ENCODE measurements around the gene UPF1.

The UPF1 gene

DNA sequence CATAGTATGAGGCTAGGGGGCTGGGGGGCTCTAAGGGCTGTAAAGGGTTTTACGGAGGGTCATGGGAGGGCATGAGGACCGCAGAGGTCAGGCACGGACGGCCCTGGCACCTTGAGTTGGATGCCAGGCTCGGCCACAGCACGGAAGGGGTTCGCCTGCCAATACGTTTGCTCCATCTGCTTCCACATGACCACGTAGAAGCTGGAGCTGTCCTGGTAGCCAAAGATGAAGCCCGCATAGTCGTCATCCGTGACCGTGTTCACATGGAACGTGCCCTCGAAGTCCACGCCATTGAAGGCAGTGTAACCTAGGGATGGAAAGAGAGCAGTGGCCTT is 47.0 kb upstream of the UPF1 start:
- Histone ChIP-seq H3K27me3 (ENCODE audit: low read length) (no peaks in the 10 kb centered on the region), H3K27ac (ENCODE audit: low read depth, low read length) (no peak overlapping the region), H3K9me2 (replicated peaks; ENCODE audit: insufficient read depth, low read length) (no peaks in the 10 kb centered on the region), H3F3A (ENCODE audit: insufficient read depth) (no peaks in the 10 kb centered on the region), H2AFZ (ENCODE audit: low read depth, low read length, severe bottlenecking) (no peak overlapping the region), H3K9me3 (ENCODE audit: insufficient read depth, low read length) (no peaks in the 10 kb centered on the region), H3K79me2 (ENCODE audit: insufficient read depth, low read length) (no peaks in the 10 kb centered on the region), H3K9ac (ENCODE audit: low read length) (no peak overlapping the region), H4K20me1 (ENCODE audit: low read depth, low read length) (no peaks in the 10 kb centered on the region), H3K4me2 (ENCODE audit: low read depth, low read length, poor library complexity, severe bottlenecking) (no peak overlapping the region), H3K4me3 (ENCODE audit: insufficient read depth, low read length, poor library complexity, severe bottlenecking) (no peak overlapping the region), H3K36me3 (ENCODE audit: low read length) (no peaks in the 10 kb centered on the region)
- TF ChIP-seq EZH2phosphoT487 (conservative IDR thresholded peaks at IDR 0.05; ENCODE audit: low read length), result no peak
- TF ChIP-seq, protein P1, sequence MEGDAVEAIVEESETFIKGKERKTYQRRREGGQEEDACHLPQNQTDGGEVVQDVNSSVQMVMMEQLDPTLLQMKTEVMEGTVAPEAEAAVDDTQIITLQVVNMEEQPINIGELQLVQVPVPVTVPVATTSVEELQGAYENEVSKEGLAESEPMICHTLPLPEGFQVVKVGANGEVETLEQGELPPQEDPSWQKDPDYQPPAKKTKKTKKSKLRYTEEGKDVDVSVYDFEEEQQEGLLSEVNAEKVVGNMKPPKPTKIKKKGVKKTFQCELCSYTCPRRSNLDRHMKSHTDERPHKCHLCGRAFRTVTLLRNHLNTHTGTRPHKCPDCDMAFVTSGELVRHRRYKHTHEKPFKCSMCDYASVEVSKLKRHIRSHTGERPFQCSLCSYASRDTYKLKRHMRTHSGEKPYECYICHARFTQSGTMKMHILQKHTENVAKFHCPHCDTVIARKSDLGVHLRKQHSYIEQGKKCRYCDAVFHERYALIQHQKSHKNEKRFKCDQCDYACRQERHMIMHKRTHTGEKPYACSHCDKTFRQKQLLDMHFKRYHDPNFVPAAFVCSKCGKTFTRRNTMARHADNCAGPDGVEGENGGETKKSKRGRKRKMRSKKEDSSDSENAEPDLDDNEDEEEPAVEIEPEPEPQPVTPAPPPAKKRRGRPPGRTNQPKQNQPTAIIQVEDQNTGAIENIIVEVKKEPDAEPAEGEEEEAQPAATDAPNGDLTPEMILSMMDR (IDR thresholded peaks at IDR 0.05; ENCODE audit: insufficient read depth, low read length, poor library complexity, severe bottlenecking), result no peak

DNA sequence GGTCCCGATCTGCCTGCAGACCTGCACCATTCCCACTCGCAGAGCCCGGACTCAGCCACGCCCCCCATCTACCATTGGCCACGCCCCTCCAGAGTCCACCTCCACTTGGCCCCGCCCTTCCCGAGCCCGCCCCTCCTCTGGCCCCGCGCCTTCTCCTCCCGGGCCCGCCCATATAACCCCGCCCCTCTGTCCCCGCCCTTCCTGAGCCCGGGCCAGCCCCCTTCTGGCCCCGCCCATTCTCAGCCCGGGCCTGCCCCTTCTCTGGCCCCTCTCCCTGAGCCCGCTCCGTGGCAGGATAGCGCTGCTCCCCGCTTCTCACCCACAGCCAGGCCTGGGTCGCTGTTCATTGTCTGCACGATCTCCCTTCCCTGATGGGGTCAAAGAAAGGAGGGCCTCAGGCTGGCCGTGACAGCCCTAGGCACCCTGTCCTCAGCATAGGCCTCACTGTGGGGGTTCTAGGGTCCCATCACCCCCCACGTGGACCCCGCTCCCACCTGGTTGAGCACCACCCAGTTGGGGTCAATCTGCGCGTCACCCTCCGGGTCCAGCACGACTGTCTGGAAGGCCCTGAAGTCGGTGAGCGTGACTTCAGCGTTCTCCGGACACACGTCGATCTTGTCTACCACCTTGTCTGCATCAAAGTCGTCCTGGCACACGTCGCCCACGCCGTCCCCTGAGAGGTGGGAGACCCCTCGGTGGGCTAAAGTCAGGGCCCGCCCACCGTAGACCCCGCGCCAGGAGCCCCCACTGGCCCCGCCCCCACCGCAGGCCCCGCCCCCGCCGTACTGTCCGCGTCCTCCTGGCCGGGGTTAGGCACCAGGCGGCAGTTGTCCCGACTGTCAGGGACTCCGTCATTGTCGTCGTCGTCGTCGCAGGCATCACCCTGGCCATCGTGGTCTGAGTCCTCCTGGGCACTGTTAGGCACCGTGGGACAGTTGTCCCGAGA is 46.3 kb upstream of the UPF1 start:
- H3K27ac ChIP-seq (ENCODE audit: low read depth, low read length), result no peak overlapping the region
- no peak overlapping the region for H3K4me3 ChIP-seq (ENCODE audit: insufficient read depth, low read length, poor library complexity, severe bottlenecking)
- TF ChIP-seq, protein P1 (IDR thresholded peaks at IDR 0.05; ENCODE audit: insufficient read depth, low read length, poor library complexity, severe bottlenecking), result no peak
- TF ChIP-seq EZH2phosphoT487 (conservative IDR thresholded peaks at IDR 0.05; ENCODE audit: low read length), result no peak
- no peak overlapping the region for H3K9ac ChIP-seq (ENCODE audit: low read length)
- no peaks in the 10 kb centered on the region for H3K79me2 ChIP-seq (ENCODE audit: insufficient read depth, low read length)
- no peak overlapping the region for H3K4me2 ChIP-seq (ENCODE audit: low read depth, low read length, poor library complexity, severe bottlenecking)
- no peaks in the 10 kb centered on the region for H3F3A ChIP-seq (ENCODE audit: insufficient read depth)
- H3K9me2 ChIP-seq (replicated peaks; ENCODE audit: insufficient read depth, low read length), result no peaks in the 10 kb centered on the region
- no peaks in the 10 kb centered on the region for H3K27me3 ChIP-seq (ENCODE audit: low read length)
- no peaks in the 10 kb centered on the region for H3K9me3 ChIP-seq (ENCODE audit: insufficient read depth, low read length)
- H2AFZ ChIP-seq (ENCODE audit: low read depth, low read length, severe bottlenecking), result no peak overlapping the region
- H4K20me1 ChIP-seq (ENCODE audit: low read depth, low read length), result no peaks in the 10 kb centered on the region
- H3K36me3 ChIP-seq (ENCODE audit: low read length), result no peaks in the 10 kb centered on the region

DNA sequence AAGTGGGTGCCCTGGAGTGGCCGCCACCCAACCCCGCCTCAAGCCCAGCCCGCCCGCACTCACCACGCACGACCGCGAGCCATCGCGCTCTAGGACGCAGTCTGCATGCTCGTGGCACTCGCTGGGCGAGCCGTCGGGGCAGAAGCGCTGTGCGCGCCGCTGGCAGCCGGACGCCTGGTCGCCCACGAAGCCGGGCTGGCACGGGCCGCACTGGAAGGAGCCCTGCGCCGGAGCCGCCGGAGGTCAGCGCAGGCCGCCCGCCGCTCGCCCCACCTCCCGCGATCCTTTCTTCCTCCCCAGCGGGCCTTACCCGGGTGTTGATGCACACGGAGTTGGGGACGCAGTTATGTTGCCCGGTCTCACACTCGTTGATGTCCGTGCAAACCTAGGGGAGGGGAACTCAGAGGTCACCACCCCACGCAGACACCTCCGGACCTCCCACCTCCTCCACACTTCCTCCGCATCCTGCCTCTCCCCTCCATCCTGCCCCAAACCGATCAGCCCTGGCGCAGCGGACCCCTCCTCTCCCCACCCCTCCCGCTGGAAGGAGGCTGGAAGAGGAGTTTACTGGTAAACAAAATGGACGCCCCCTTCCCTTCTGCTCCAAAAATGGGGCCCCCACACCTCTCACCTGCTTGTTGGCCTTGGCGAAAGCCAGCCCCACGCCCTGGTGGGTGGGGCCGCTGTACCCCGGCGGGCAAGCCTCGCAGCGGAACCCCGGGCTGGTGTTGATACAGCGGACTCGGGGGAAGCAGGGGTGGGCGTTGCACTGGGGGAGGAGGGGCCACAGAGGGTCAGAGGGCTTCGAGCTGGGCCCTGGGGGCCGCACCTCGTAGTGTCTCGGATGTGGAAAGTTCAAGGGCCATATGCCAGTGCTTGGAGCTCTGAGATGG is 43.0 kb upstream of the UPF1 start:
- TF ChIP-seq, protein P1 (IDR thresholded peaks at IDR 0.05; ENCODE audit: insufficient read depth, low read length, poor library complexity, severe bottlenecking), result no peak
- TF ChIP-seq EZH2phosphoT487 (conservative IDR thresholded peaks at IDR 0.05; ENCODE audit: low read length), result no peak
- H3F3A ChIP-seq (ENCODE audit: insufficient read depth), result no peaks in the 10 kb centered on the region
- no peaks in the 10 kb centered on the region for H3K79me2 ChIP-seq (ENCODE audit: insufficient read depth, low read length)
- H3K9ac ChIP-seq (ENCODE audit: low read length), result no peak overlapping the region
- no peaks in the 10 kb centered on the region for H3K9me3 ChIP-seq (ENCODE audit: insufficient read depth, low read length)
- no peak overlapping the region for H3K4me2 ChIP-seq (ENCODE audit: low read depth, low read length, poor library complexity, severe bottlenecking)
- H3K9me2 ChIP-seq (replicated peaks; ENCODE audit: insufficient read depth, low read length), result no peaks in the 10 kb centered on the region
- no peaks in the 10 kb centered on the region for H3K27me3 ChIP-seq (ENCODE audit: low read length)
- H3K4me3 ChIP-seq (ENCODE audit: insufficient read depth, low read length, poor library complexity, severe bottlenecking), result no peak overlapping the region
- H2AFZ ChIP-seq (ENCODE audit: low read depth, low read length, severe bottlenecking), result no peak overlapping the region
- H3K27ac ChIP-seq (ENCODE audit: low read depth, low read length), result no peak overlapping the region
- no peaks in the 10 kb centered on the region for H3K36me3 ChIP-seq (ENCODE audit: low read length)
- H4K20me1 ChIP-seq (ENCODE audit: low read depth, low read length), result no peaks in the 10 kb centered on the region
